ENCODE results near the gene CYBC1. TPM values are rescaled to one million over a fixed set of nuclear protein-coding genes. Genes with fewer than 3 reads are reported as not detected.

Gene CYBC1
- polyA plus RNA-seq, 1 donor (not counting 4 experiments of a cell fraction or from before 2014, with no cell fraction given): 30.2 TPM

- no peaks in the 10 kb centered on the region for H3K27me3 ChIP-seq (ENCODE audit: control insufficient read depth, extremely low read depth, insufficient read depth, low read length)
- H3K9me1 ChIP-seq (ENCODE audit: control insufficient read depth, extremely low read depth, insufficient read depth, low read length): no peaks in the 10 kb centered on the region
- H3K79me2 ChIP-seq (ENCODE audit: control insufficient read depth, insufficient read depth, low read length): no peaks in the 10 kb centered on the region
- H3K4me2 ChIP-seq (ENCODE audit: control insufficient read depth, extremely low read depth, insufficient read depth, low read depth, low read length): no peak overlapping the region
- FAIRE-seq: no peak
- no peaks in the 10 kb centered on the region for H4K20me1 ChIP-seq (ENCODE audit: control insufficient read depth, extremely low read depth, insufficient read depth, low read length)
- dilution Hi-C loops (cut with MboI; ENCODE audit: extremely low pct_ligation_motif_present, low sequenced_read_pairs): no loop called here
- H3K9ac ChIP-seq (ENCODE audit: control insufficient read depth, extremely low read depth, insufficient read depth, low read length): no peak overlapping the region
- no peak overlapping the region for H3K4me3 ChIP-seq (ENCODE audit: control insufficient read depth in 2 of 3, extremely low read depth in 1 of 3, insufficient read depth in 2 of 3, low read depth in 1 of 3, low read length in 3 of 3)
- DNase-seq (ENCODE audit: low read depth, low spot score): no peak
- no peak overlapping the region for H3K27ac ChIP-seq (ENCODE audit: control insufficient read depth, insufficient read depth, low read length)
- no peak for TF ChIP-seq EZH2 (IDR thresholded peaks at IDR 0.05; ENCODE audit: low read length)
- TF ChIP-seq CTCF (optimal IDR thresholded peaks at IDR 0.05 in 1 of 3, IDR thresholded peaks at IDR 0.05 in 1 of 3, conservative IDR thresholded peaks at IDR 0.05 in 1 of 3; ENCODE audit: extremely low read depth in 1 of 3, insufficient read depth in 2 of 3, low read length in 3 of 3): no peak
- no peak overlapping the region for H2AFZ ChIP-seq (ENCODE audit: control insufficient read depth, low read length)
- no peaks in the 10 kb centered on the region for H3K4me1 ChIP-seq (ENCODE audit: control insufficient read depth, extremely low read depth, insufficient read depth, low read length)
- no peaks in the 10 kb centered on the region for H3K9me3 ChIP-seq (ENCODE audit: control insufficient read depth, low read depth, low read length)
- H3K36me3 ChIP-seq (ENCODE audit: control insufficient read depth in 2 of 2, extremely low read depth in 1 of 2, insufficient read depth in 2 of 2, low read length in 2 of 2): peaks cover 2 to 8% of the 10 kb centered on the region in 2 experiments
Measured at GRCh38 chr17:82400206-82400605, 50.3 kb downstream of the CYBC1 start.

- DNase-seq (ENCODE audit: low read depth, low spot score) (no peak), FAIRE-seq (no peak)
- Histone ChIP-seq H3K4me1 (ENCODE audit: control insufficient read depth, extremely low read depth, insufficient read depth, low read length) (no peaks in the 10 kb centered on the region), H2AFZ (ENCODE audit: control insufficient read depth, low read length) (no peak overlapping the region), H3K4me2 (ENCODE audit: control insufficient read depth, extremely low read depth, insufficient read depth, low read depth, low read length) (no peak overlapping the region), H3K9ac (ENCODE audit: control insufficient read depth, extremely low read depth, insufficient read depth, low read length) (no peak overlapping the region), H3K27me3 (ENCODE audit: control insufficient read depth, extremely low read depth, insufficient read depth, low read length) (no peaks in the 10 kb centered on the region), H3K79me2 (ENCODE audit: control insufficient read depth, insufficient read depth, low read length) (no peaks in the 10 kb centered on the region), H3K36me3 (ENCODE audit: control insufficient read depth in 2 of 2, extremely low read depth in 1 of 2, insufficient read depth in 2 of 2, low read length in 2 of 2) (peaks cover 2 to 8% of the 10 kb centered on the region in 2 experiments), H4K20me1 (ENCODE audit: control insufficient read depth, extremely low read depth, insufficient read depth, low read length) (no peaks in the 10 kb centered on the region), H3K9me3 (ENCODE audit: control insufficient read depth, low read depth, low read length) (no peaks in the 10 kb centered on the region), H3K9me1 (ENCODE audit: control insufficient read depth, extremely low read depth, insufficient read depth, low read length) (no peaks in the 10 kb centered on the region), H3K4me3 (ENCODE audit: control insufficient read depth in 2 of 3, extremely low read depth in 1 of 3, insufficient read depth in 2 of 3, low read depth in 1 of 3, low read length in 3 of 3) (no peak overlapping the region), H3K27ac (ENCODE audit: control insufficient read depth, insufficient read depth, low read length) (no peak overlapping the region)
- no peak for TF ChIP-seq EZH2 (IDR thresholded peaks at IDR 0.05; ENCODE audit: low read length)
- TF ChIP-seq CTCF (optimal IDR thresholded peaks at IDR 0.05 in 1 of 3, IDR thresholded peaks at IDR 0.05 in 1 of 3, conservative IDR thresholded peaks at IDR 0.05 in 1 of 3; ENCODE audit: extremely low read depth in 1 of 3, insufficient read depth in 2 of 3, low read length in 3 of 3): no peak
- dilution Hi-C loops (cut with MboI; ENCODE audit: extremely low pct_ligation_motif_present, low sequenced_read_pairs): no loop called here
Measured at GRCh38 chr17:82399601-82400101, 50.9 kb downstream of the CYBC1 start.

Measured in keratinocyte (primary cell).